Thyroid gland (tissue), 4 donors: ENCODE results near the gene SAP30L. TPM values are rescaled to one million over a fixed set of nuclear protein-coding genes. Genes with fewer than 3 reads are reported as not detected.

Experiments used
- DNase-seq, 2 donors: peaks; one replicate each; pipeline ENCODE4 v3.0.0-alpha.2; 2019
- H3K27ac ChIP-seq, 3 donors: fragments of 200-600 bp; sonication (generic); 1 replicate in 2 of 3; 2 replicates in 1 of 3; pipeline ENCODE4 v1.5.1; 2016 to 2019; ENCODE audit warnings: mild to moderate bottlenecking in 1 of 3, moderate library complexity in 1 of 3
- H3K27me3 ChIP-seq: fragments of 200-600 bp; sonication (generic); one replicate; pipeline ENCODE4 v1.5.1; 2019
- H3K36me3 ChIP-seq, 2 donors: fragments of 200-600 bp; sonication (generic); one replicate each; pipeline ENCODE4 v1.5.1; 2016 to 2019
- H3K4me1 ChIP-seq, 2 donors: fragments of 200-600 bp; sonication (generic); one replicate each; pipeline ENCODE4 v1.5.1; 2017 to 2019
- H3K4me3 ChIP-seq, 3 donors: fragments of 200-600 bp; sonication (generic); replicated peaks in 1 of 3; 1 replicate in 2 of 3; 2 replicates in 1 of 3; pipeline ENCODE4 v1.5.1; 2016; ENCODE audit warnings: mild to moderate bottlenecking in 1 of 3
- H3K9me3 ChIP-seq: fragments of 200-600 bp; sonication (generic); one replicate; pipeline ENCODE4 v1.5.1; 2017
- CTCF ChIP-seq, 6 experiments: fragments of 200-600 bp in 3 of 6; fragments of 450-650 bp in 3 of 6; sonication (generic) in 3 of 6; IDR thresholded peaks; one replicate each; pipeline ENCODE4 v1.5.1; 2016 to 2019; ENCODE audit warnings: antibody characterized with exemption in 6 of 6, mild to moderate bottlenecking in 2 of 6, inconsistent platforms in 1 of 6, moderate library complexity in 1 of 6
- POLR2A ChIP-seq, 2 donors: fragments of 450-650 bp; IDR thresholded peaks; one replicate each; pipeline ENCODE4 v1.6.1; 2017; ENCODE audit warnings: antibody characterized with exemption in 2 of 2, mild to moderate bottlenecking in 2 of 2, moderate library complexity in 1 of 2
- WGBS, 2 donors: methylation state at CpG; one replicate each; pipeline ENCODE4 v1.1.5; 2017; 5-methylcytosine and 5-hydroxymethylcytosine counted together
- intact Hi-C: fragments of 100-400 bp; cut with DNase I; formaldehyde crosslinking; loops from one replicate; pipeline ENCODE4 v1.15.1; 2023
- total RNA-seq, 4 donors: library from RNA; depleted of rRNA; stranded (reverse); fragments of >200 nt; gene quantifications; one replicate each; pipeline ENCODE4 v1.2.3, GENCODE V29; 2016

The SAP30L gene
- total RNA-seq, 4 donors from 2014 or later, result 26.2 to 37.9 (median 31.2) TPM

- Histone ChIP-seq H3K4me3 (peak overlapping the region in 1 of 3 donors; percentile 11), H3K27ac (no peak overlapping the region), H3K27me3 (peaks cover 93% of the 10 kb centered on the region), H3K9me3 (no peaks in the 10 kb centered on the region), H3K36me3 (no peaks in the 10 kb centered on the region), H3K4me1 (peaks cover 25 to 59% of the 10 kb centered on the region in 2 donors)
- intact Hi-C loops, result no loop called here
- DNase-seq, result no peak
- TF ChIP-seq POLR2A (IDR thresholded peaks at IDR 0.05) (no peak), CTCF (IDR thresholded peaks at IDR 0.05) (no peak)
- 5 to 8% methylated on average over 8 to 49 of the region's 68 CpGs for WGBS, 2 donors
These were observed 31.8 kb downstream of the SAP30L start for GRCh38 chr5:154477382-154478223.

- H3K4me1 ChIP-seq, result peaks cover 25 to 56% of the 10 kb centered on the region in 2 donors
- peaks cover 93% of the 10 kb centered on the region for H3K27me3 ChIP-seq
- no peak within 1 kb of the TSS for H3K27ac ChIP-seq
- no peaks in the 10 kb centered on the region for H3K9me3 ChIP-seq
- 0% methylated on average over 16 of the region's 20 CpGs; no CpG with 5 or more reads in 1 of the 2 donors for WGBS, 2 donors
- peak; percentile 30 to 31 for DNase-seq
- TF ChIP-seq CTCF (IDR thresholded peaks at IDR 0.05) (no peak), POLR2A (IDR thresholded peaks at IDR 0.05) (no peak)
- H3K4me3 ChIP-seq, result peak within 1 kb of the TSS in 1 of 3 donors; percentile 11
- intact Hi-C loops, result no loop called here
- no peaks in the 10 kb centered on the region for H3K36me3 ChIP-seq
These were observed 32.4 kb downstream of the SAP30L start, which contains the start of gene HAND1 for GRCh38 chr5:154478224-154478565. Gene HAND1, minus strand, starts transcription at chr5:154478227. Its CDS starts 219 bp downstream, at chr5:154478008.

GRCh38 chr5:154478752-154479159 is 33.0 kb downstream of the SAP30L start:
- Histone ChIP-seq H3K4me1 (peaks cover 25 to 50% of the 10 kb centered on the region in 2 donors), H3K27me3 (peaks cover 93% of the 10 kb centered on the region), H3K27ac (no peak overlapping the region), H3K9me3 (no peaks in the 10 kb centered on the region), H3K36me3 (no peaks in the 10 kb centered on the region), H3K4me3 (no peak overlapping the region)
- WGBS, 2 donors, result 0% methylated on average over 3 to 5 of the region's 27 CpGs
- DNase-seq, result no peak
- intact Hi-C loops, result no loop called here
- TF ChIP-seq CTCF (IDR thresholded peaks at IDR 0.05) (no peak), POLR2A (IDR thresholded peaks at IDR 0.05) (no peak)

GRCh38 chr5:154479160-154479943 is 33.6 kb downstream of the SAP30L start:
- H3K36me3 ChIP-seq, result no peaks in the 10 kb centered on the region
- no peaks in the 10 kb centered on the region for H3K9me3 ChIP-seq
- H3K27ac ChIP-seq, result no peak overlapping the region
- peaks cover 93% of the 10 kb centered on the region for H3K27me3 ChIP-seq
- H3K4me3 ChIP-seq, result no peak overlapping the region
- no peak for DNase-seq
- WGBS, 2 donors, result 3 to 5% methylated on average over 14 to 35 of the region's 44 CpGs
- intact Hi-C loops, result no loop called here
- peaks cover 25 to 48% of the 10 kb centered on the region in 2 donors for H3K4me1 ChIP-seq
- TF ChIP-seq POLR2A (IDR thresholded peaks at IDR 0.05), result no peak
- TF ChIP-seq CTCF (IDR thresholded peaks at IDR 0.05), result no peak
